IPS-18a (cell line): Measurements from ENCODE around the gene NBPF19.
"Not testable (repeated sequence)": the region's sequence is repeated elsewhere in the genome, so short reads cannot be mapped to it uniquely, and the experiment has no call there.

Source experiments
- H3K27ac ChIP-seq: one replicate; pipeline ENCODE4 v1.5.1; 2013; ENCODE audit warnings: low read length
- H3K27me3 ChIP-seq: one replicate; pipeline ENCODE4 v1.6.1; 2013; ENCODE audit warnings: mild to moderate bottlenecking, low read length; ENCODE audit not compliant: control insufficient read depth, insufficient read depth
- H3K36me3 ChIP-seq: one replicate; pipeline ENCODE4 v1.6.1; 2013; ENCODE audit warnings: low read depth, low read length; ENCODE audit not compliant: control insufficient read depth
- H3K4me1 ChIP-seq: one replicate; pipeline ENCODE4 v1.6.1; 2013; ENCODE audit warnings: low read depth, low read length; ENCODE audit not compliant: control insufficient read depth
- H3K4me3 ChIP-seq: one replicate; pipeline ENCODE4 v1.5.1; 2013; ENCODE audit warnings: low read length
- H3K9ac ChIP-seq: one replicate; pipeline ENCODE4 v1.6.1; 2013; ENCODE audit warnings: mild to moderate bottlenecking, low read length, moderate library complexity
- H3K9me3 ChIP-seq: one replicate; pipeline ENCODE4 v1.6.1; 2013; ENCODE audit warnings: low read depth, low read length; ENCODE audit not compliant: control insufficient read depth

The NBPF19 gene

GRCh38 chr1:149474745-149475144 is at the start of gene NBPF19:
TSS of gene NBPF19 (plus strand) at chr1:149475045. CDS start at chr1:149475933, 888 bp downstream.
- H3K27ac ChIP-seq, H3K4me3 ChIP-seq, H3K9ac ChIP-seq, H3K9me3 ChIP-seq, H3K36me3 ChIP-seq, H3K27me3 ChIP-seq, H3K4me1 ChIP-seq: not testable (repeated sequence)

DNA sequence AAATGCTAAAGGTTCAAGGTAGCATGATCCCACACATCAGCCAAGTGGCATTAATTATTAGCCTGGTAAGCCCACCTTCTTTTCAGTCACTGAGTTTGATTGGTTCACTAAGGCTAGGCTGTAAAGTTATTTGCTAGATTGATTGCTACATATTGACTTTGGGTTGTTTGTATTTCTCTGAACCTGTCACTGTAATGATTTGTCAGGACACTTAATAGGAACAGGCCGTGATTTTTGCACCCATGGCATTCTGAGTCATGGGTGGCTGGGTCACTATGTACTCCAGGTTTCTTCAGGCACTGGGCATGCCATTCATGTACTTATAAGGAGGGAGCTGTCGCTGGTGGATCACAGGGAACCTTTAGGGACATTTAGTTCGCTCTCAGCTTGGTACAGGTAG is 46.5 kb upstream of the NBPF19 start:
- H3K27me3 ChIP-seq, H3K27ac ChIP-seq, H3K4me3 ChIP-seq, H3K9me3 ChIP-seq, H3K4me1 ChIP-seq, H3K9ac ChIP-seq, H3K36me3 ChIP-seq: not testable (repeated sequence)

- not testable (repeated sequence) for H3K27me3 ChIP-seq, H3K4me1 ChIP-seq, H3K4me3 ChIP-seq, H3K9ac ChIP-seq, H3K27ac ChIP-seq, H3K9me3 ChIP-seq, H3K36me3 ChIP-seq
These were observed 29.4 kb upstream of the NBPF19 start for GRCh38 chr1:149445451-149445850.

DNA sequence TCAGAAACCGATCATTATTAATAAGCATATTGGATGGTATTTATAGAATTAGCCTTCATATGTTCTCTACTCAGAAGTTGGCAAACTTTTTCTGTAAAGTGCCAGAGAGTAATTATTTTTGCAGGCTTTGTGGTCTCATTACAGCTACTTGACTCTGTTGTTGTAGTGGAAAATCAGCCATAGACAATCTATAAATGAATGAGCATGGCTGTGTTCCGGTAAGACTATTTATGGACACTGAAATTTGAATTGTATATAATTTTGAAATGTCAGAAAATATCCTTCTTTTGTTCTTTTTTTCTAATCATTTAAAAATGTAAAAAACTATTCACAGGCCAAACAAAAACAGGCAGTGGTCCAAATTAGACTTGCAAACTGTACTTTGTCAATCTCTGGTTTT is 22.6 kb upstream of the NBPF19 start:
- H3K36me3 ChIP-seq, H3K4me1 ChIP-seq: not testable (repeated sequence)

GRCh38 chr1:149452652-149453051 is 22.2 kb upstream of the NBPF19 start:
- H3K27me3 ChIP-seq, H3K4me1 ChIP-seq, H3K27ac ChIP-seq, H3K36me3 ChIP-seq, H3K9ac ChIP-seq, H3K4me3 ChIP-seq, H3K9me3 ChIP-seq: not testable (repeated sequence)

More for the DNA sequence above, 22.6 kb upstream of the NBPF19 start:
- not testable (repeated sequence) for H3K4me3 ChIP-seq, H3K27me3 ChIP-seq, H3K9me3 ChIP-seq, H3K27ac ChIP-seq, H3K9ac ChIP-seq

- not testable (repeated sequence) for H3K36me3 ChIP-seq, H3K9me3 ChIP-seq, H3K4me1 ChIP-seq, H3K9ac ChIP-seq, H3K27ac ChIP-seq, H3K27me3 ChIP-seq
- H3K4me3 ChIP-seq: peak overlapping the region; percentile 8
These were observed 83.5 kb downstream of the NBPF19 start for GRCh38 chr1:149558350-149558825.

DNA sequence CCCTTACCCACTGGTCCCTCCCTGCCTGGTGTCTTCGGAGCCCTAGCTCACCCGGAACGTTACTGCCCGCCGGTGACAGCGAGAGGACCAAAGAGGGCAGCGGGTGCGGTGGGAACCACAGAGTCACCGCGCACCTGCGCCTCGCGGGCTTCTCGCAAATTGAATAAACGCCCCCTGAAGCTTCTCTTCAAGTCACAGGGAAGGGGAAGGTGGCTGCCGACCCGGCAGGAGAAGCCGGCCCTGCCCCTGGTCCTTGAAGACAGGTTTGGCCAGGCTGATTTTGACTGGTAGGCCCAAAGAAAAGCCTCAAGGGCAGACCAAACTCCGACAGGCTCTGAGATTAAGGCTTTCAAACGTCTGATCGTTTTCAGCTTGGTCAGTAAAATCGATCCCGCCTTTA is 87.0 kb downstream of the NBPF19 start:
- not testable (repeated sequence) for H3K27ac ChIP-seq, H3K9me3 ChIP-seq, H3K4me1 ChIP-seq, H3K4me3 ChIP-seq, H3K9ac ChIP-seq, H3K27me3 ChIP-seq, H3K36me3 ChIP-seq

- H3K4me3 ChIP-seq, H3K9ac ChIP-seq, H3K27ac ChIP-seq, H3K27me3 ChIP-seq, H3K36me3 ChIP-seq, H3K9me3 ChIP-seq, H3K4me1 ChIP-seq: not testable (repeated sequence)
These were observed 90.6 kb downstream of the NBPF19 start for GRCh38 chr1:149565485-149565884.

- not testable (repeated sequence) for H3K4me1 ChIP-seq, H3K27me3 ChIP-seq, H3K4me3 ChIP-seq, H3K27ac ChIP-seq, H3K36me3 ChIP-seq, H3K9me3 ChIP-seq, H3K9ac ChIP-seq
These were observed 97.9 kb downstream of the NBPF19 start for GRCh38 chr1:149572763-149573162.

- not testable (repeated sequence) for H3K27me3 ChIP-seq, H3K4me3 ChIP-seq, H3K36me3 ChIP-seq, H3K4me1 ChIP-seq, H3K9ac ChIP-seq, H3K27ac ChIP-seq, H3K9me3 ChIP-seq
These were observed 110.7 kb downstream of the NBPF19 start for GRCh38 chr1:149585592-149585991.
